ENCODE data around the gene SLC9C1. TPM values are rescaled to one million over a fixed set of nuclear protein-coding genes. Genes with fewer than 3 reads are reported as not detected.

Gene SLC9C1
- total RNA-seq: 0.26 TPM in 1 of 2 replicates, not detected in the other

DNA sequence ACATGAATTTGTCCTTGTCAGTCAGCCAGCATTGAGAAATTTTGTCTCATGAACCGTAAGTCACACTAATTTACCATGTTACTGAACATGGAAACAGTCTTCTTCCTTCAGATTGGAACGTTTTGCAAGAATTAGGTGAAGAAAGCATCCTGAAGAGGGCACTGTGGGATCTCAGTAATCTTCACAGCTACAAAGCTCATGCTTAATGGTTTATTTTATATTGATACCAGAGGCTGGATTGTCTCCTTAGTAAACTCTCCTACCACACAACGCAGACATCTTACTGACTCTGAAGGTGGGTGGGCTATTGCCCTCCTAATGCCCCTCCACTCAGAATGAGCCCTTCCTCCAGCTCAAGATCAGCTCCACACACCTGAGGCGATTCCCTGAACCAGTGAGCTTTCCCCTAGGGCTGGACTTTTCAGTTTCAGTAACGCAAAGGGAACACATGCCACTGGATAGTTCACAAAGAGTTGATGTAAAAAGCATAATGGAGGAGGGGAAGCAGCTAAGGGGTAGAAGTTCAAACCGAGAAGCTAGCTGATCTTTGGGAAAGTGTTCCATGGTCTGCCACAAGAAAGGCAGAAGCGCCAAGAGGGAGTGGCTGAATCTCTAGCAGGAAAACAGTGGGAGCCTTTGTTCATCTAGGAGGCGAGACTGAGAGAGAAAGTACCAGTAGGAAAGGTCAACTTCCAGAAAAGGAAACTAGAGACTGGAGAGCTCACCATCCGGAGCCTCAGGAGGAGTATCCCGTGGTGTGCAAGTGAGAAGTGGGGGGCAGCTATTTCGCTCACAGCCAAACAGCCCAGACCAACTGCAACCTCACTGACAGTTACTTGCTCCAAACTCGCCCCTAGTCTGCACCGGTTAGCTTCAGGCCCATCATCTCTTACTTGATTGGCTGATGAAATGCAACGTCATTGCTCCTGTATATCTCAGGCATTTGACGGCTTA, at the start of gene SLC9C1:
TSS of gene SLC9C1 (minus strand) at position 849 of the 954 bp plus-strand sequence. CDS start 7,425 bp downstream, outside the sequence.

GRCh38 chr3:112333002-112333380, 39.0 kb upstream of the SLC9C1 start, which contains the start of gene CD200:
Gene CD200 (plus strand): TSS chr3:112333156. CDS start chr3:112333213, 57 bp downstream.

DNA sequence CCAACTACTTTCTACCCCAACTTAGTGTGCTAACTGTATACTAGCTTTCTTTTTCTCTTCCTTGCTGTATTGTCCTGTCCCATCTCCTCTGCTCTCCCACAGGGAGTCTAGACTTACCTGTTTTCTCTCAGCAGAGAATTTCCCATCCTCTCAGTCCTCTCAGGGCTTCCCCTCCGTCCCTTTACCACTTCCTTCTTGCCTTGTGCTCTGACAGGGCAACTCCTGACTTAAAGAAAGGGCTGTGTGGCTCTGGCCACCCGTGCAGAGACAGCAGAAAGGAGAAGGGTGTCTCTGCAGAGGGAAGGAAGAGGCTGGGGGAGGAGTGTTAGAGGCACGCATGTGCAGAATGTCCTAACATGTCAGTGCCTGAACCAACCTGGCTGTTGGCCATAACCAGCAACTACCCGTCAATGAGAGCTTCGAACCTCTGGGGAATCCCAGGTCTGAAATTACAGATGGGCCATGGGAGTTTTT, 161.0 kb downstream of the SLC9C1 start, which contains the start of gene GCSAM:
TSS of gene GCSAM (minus strand) at position 274 of the 474 bp plus-strand sequence. CDS start at position 146, 128 bp downstream.

Other genes with a start within 250 kb of the SLC9C1 start
- 1.4 and 6.6 TPM in 2 replicates for gene C3orf52, start 207.8 kb downstream of the SLC9C1 start, total RNA-seq
- gene GCSAM, start 161.0 kb downstream of the SLC9C1 start, total RNA-seq: not detected in 2 replicates
- 2.2 and 7.4 TPM in 2 replicates for gene CD200, start 38.9 kb upstream of the SLC9C1 start, total RNA-seq
- 0.26 TPM in 1 of 2 replicates, not detected in the other for gene BTLA, start 205.3 kb upstream of the SLC9C1 start, total RNA-seq